CMK (cell line): Measurements from ENCODE around the gene CDHR2.

Experiments used
- DNase-seq: peaks from one replicate; pipeline ENCODE4 v3.0.0-alpha.2; 2010; ENCODE audit warnings: low read depth

Gene CDHR2, protein sequence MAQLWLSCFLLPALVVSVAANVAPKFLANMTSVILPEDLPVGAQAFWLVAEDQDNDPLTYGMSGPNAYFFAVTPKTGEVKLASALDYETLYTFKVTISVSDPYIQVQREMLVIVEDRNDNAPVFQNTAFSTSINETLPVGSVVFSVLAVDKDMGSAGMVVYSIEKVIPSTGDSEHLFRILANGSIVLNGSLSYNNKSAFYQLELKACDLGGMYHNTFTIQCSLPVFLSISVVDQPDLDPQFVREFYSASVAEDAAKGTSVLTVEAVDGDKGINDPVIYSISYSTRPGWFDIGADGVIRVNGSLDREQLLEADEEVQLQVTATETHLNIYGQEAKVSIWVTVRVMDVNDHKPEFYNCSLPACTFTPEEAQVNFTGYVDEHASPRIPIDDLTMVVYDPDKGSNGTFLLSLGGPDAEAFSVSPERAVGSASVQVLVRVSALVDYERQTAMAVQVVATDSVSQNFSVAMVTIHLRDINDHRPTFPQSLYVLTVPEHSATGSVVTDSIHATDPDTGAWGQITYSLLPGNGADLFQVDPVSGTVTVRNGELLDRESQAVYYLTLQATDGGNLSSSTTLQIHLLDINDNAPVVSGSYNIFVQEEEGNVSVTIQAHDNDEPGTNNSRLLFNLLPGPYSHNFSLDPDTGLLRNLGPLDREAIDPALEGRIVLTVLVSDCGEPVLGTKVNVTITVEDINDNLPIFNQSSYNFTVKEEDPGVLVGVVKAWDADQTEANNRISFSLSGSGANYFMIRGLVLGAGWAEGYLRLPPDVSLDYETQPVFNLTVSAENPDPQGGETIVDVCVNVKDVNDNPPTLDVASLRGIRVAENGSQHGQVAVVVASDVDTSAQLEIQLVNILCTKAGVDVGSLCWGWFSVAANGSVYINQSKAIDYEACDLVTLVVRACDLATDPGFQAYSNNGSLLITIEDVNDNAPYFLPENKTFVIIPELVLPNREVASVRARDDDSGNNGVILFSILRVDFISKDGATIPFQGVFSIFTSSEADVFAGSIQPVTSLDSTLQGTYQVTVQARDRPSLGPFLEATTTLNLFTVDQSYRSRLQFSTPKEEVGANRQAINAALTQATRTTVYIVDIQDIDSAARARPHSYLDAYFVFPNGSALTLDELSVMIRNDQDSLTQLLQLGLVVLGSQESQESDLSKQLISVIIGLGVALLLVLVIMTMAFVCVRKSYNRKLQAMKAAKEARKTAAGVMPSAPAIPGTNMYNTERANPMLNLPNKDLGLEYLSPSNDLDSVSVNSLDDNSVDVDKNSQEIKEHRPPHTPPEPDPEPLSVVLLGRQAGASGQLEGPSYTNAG (N-terminal part only)

DNA sequence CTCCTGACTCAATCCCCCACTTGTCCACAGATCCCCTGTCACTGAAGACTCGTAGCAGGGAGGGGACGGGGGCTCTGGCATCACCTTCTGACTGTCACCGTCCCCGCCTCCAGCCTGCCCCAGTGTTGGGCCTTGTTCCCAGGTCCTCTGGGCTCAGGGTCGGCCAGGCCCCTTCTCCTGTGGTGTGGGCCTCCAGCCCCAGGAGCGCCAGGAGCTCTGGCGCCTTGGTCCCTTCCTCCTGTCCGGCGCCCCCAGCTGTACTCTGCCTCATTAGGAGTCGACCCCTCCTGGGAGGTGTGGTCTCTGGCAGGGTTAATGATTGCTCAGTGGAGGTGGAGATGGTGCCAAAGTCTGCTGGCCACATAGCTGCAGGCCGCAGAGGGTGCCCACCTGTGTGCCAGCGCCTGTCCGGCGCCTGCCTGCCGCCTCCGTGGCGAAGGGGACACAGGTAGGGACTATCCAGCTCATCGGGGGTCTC lies at the start of gene CDHR2:
TSS of gene CDHR2 (plus strand) at position 376 of the 478 bp plus-strand sequence. CDS start 16,011 bp downstream, outside the sequence.
- no peak for DNase-seq

DNA sequence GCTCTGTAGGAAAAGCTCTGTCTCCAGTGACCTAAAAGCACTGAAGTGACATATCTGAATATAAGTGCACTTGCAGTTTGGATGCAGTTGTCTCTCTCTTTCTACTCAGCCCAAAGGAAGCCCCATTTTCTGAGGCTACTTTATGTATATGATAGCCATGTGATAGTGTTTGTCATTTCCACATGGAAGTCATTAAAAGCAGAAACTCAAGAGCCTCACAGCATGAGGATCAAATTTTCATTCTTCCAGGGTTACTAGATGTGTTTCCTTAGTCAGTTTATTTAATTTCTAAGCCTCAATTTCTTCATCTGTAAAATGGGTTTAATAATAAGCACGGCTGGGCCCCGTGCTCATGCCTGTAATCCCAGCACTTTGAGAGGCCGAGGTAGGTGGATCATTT lies 48.6 kb upstream of the CDHR2 start:
- DNase-seq: no peak

DNA sequence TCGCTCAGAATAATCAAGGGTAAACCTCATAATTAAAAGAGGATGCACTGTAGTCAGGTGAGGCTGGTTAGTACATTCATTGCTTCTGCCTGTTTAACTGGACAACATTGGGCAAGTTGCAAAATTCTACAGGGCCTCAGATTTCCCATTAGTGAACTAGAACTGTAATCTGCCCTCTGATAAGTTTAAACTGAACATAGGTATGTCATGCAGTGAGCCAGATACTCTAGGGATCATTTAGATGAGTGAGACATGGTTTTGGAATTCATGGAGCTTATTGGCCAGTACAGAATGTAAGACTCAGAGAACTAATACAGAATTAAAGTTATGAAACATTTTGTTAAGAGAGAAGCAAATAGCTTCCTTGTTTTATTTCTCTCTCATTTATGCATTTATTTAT lies 47.8 kb upstream of the CDHR2 start:
- no peak for DNase-seq

DNA sequence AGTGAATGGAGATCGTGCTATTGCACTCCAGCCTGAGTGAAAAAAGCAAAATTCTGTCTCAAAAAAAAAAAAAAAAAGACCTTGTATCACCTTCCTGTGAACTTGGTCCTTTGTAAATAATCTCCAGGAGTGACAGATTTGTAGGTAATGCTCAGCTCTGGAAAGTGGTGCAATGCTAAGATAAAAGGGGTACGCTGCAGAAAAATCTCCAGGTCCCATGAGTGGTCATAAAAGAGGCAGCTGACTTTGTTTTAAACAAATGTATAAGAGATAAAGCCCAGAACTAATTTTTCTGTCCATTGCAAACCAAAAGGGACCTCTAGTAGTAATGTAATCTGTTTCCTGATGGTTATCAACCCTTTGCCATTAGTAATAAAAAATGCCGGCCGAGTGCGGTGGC lies 45.6 kb upstream of the CDHR2 start:
- no peak for DNase-seq

DNA sequence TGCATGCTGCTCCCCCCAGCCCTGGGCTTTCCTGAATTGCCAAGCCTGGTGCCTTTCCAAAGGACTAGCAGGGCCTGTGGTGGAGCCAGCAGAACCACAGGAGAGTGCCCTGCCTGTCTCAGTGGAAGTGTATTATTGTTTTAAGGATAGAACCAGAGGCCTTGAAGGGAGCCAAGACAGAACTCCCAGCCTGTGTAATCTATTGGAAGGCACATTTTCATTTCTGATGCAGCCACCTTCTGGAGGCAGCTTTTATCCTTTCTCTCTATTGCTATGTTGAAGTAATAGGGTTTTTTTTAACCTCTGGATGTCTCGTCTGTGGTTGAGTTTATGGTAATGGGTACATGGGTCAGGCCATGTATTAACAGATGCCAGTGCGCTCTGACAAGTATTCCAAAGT lies 41.2 kb upstream of the CDHR2 start:
- no peak for DNase-seq

DNA sequence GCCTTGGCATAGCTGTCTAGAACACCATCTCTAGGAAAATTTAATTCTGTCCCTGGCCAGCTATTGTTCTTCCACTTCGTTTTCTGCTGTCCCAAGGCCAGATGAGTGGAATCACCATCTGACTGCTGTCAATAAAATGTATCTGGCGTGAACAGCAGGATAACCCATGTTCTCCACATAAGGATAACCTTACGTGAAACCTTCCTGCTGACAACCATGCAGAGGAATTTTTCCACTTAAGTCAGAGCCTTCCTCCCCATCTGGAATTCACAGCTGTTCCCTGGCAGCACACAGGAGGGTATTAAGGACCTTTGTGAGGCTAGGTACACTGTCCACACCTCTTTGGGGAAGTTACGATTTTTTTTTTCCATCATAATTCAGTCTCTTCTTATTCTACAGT lies 40.5 kb upstream of the CDHR2 start:
- DNase-seq: no peak

DNA sequence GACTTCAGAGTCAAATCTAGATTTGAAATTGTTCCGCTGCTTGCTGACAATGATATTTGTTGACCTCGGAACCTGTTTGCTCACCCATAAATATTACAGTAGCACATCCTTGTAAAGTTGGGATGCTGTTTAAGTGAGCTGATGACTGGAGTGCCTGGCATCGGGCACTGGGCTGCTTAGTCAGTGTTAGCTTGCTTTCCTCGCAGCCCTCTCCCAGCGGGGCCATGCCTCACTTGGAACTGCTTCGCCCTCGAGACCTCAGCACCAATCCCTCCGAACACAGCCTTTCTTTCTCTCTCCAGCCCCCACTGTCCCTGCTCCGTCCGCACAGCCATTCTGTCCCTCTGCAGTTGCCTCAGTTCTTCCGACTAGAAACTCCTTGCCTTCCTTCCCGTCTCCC lies 35.4 kb upstream of the CDHR2 start:
- no peak for DNase-seq

DNA sequence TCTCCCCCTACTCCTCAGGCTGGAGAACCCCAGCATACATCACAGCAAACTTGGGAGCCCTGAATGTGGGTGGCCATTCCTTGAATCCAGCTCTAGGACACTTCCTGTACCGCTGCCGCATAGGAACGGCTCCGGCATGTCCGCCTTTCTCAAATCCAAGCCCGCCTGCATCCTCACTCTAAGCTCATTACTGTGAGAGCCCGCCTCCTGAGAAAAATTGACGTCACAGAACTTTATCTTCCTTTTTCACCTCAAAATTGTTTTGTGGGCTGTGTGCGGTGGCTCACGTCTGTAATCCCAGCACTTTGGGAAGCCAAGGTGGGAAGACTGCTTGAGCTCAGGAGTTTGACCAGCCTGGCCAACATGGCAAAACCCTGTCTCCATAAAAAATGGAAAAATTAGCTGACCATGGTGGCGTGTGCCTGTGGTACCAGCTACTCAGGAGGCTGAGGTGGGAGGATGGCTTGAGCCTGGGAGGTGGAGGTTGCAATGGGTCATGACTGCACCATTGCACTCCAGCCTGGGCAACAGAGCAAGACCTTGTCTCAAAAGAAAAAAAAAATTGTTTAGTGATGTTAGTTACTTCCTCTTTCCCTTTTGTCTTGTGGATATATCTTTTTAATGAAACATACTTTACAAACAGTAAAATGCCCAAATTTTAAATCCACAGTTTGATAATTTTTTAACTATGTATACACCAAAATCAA lies 34.7 kb upstream of the CDHR2 start:
- no peak for DNase-seq

DNA sequence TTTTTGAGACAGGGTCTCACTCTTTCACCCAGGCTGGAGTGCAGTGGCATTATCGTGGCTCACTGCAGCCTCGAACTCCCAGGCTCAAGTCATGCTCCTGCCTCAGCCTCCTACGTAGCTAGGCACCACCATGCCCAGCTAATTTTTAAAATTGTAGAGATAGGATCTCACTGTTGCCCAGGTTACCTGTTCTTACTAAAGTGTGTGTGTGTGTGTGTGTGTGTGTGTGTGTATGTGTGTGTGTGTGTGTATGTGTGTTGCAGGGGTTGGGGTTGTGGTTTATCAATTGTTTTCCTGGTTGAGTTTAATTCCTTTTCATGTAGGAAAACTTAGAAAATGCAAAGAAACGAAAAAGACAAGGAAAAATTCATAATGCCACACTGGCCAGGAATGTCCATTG lies 33.7 kb upstream of the CDHR2 start:
- DNase-seq: no peak

DNA sequence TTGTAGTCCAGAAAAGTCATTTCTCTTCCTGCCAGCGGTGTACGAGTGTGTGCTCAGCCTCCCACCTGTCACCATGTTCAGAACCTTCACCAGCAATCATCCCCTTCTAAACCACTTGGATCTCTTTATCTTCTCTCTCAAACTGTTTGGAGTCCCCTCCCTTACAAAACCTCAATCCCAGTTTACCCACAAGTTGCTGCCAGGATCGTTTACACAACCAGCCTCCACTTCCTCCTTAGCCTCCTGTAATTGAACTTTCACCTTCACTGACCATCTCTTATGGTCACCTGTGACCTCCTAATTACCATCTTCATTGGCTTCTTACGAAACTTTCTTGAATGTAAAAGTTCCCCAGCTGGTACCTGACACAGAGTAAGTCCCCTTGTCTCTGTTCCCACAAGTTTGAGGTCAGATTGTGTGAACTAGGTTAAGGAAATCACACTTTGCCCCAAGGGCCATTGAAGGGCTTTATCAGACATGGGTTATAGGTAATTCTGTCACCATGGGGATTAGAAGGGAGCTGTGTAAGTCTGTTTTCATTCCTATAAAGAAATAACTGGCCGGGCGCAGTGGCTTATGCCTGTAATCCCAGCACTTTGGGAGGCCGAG lies 32.0 kb upstream of the CDHR2 start:
- DNase-seq: no peak

DNA sequence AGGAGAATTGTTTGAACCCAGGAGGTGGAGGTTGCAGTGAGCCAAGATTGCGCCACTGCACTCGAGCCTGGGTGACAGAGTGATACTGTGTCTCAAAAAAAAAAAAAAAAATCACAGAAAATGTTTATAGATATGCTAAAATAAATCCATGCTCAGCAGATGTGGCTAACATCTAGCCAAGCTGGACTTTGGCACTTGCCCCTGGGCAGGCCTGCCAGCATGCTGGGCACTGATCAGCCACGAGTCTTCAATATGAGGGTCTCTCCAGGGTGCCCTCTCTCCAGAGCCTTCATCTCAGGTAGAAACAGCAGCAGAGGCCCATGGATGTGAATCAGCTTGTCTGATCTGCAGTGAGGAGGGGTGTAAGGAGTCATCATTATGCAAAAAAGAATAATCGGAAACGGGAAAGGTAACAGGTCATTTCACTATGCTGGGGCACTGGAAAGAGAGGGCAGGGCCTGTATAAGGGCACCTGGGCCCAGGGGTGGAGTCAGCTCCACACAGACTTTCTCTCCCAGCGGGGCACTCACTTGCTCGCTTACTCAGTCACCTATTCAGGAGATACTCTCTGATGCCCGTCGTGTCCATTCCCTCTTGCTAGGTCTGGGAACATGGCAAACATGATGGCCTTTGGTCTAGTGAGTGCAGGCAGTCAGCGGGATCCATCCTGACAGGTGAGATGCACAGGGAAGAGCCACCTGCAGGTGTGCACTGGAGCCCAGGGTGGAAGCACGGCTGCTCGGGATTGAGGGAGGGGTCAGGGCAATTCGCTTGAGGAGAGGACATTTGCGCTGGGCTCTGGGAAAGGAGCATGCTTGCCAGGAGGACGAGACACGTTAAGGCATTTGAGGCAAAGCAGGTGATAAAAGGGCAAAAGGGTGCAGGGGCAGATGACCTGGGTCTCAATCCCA lies 29.1 kb upstream of the CDHR2 start:
- DNase-seq: no peak

DNA sequence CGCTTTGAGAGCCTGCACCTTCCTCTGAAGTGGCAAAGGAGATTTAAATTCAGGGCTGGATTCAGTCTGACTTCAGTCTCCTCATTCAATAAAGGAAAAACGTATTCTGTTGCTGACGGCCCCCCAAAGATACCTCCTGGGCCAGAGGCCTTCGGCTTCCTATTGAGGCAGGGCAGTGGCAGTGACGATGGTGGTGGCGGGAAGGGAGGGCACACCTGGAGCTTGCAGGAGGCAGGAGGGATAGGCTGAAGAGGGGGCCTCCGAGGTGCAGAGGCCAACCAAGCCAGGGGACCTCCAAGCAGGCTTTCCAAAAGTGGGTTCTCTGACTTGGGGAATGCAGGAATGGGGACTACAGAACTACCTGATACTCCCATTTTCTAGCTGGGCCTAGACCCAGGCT lies 27.9 kb upstream of the CDHR2 start:
- no peak for DNase-seq

DNA sequence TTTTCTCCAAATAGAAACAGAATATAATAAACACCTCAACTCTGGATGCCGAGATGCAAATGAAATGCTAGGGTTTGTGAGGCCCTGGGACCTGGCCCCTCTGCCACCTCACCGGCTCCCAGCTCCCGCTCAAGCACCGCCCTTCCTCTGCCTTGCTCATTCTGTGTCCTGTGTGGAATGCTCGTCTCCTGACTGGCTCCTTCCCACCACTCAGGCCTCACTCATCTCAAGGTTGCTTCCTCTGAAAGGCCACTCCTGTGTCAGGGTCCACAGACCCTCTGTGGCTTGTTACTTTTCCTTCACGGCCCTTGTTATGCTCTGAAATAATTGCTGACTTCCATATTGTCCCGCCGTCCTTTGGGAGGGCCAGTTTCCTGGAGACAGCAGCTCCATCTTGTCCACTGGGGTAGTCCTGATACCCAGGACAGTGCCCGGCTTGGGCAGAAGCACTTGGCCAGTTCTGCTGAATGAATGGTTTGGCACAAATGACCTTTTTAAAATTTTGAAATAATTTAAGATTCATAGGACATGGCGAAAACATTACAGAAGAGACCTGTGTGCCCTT lies 27.4 kb upstream of the CDHR2 start:
- no peak for DNase-seq

DNA sequence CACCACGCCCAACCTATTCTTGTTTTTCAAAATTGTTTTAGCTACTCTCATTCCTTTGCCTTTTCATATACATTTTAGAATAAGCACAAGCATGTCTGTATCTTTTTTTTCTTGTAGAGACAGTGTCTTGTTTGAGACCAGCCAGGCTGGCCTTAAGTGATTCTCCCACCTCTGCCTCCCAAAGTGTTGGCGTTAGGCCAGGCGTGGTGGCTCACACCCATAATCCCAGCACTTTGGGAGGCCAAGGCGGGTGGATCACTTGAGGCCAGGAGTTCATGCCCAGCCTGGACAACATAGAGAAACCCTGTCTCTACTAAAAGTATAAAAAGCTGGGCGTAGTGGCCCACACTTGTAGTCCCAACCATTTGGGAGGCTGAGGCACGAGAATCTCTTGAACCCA lies 25.0 kb upstream of the CDHR2 start:
- DNase-seq: no peak

DNA sequence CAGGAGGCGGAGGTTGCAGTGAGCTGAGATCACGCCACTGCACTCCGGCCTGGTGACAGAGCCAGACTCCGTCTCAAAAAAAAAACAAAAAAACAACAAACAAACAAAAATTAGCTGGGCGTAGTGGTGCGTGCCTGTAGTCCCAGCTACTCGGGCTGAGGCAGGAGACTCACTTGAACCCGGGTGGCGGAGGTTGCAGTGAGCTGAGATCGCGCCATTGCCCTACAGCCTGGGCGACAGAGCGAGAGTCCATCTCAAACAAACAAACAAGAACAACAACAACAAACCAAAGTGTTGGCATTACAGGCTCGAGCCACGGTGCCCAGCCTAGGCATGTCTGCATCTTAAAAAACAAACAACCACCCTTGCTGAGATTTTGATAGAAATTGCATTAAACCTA lies 24.2 kb upstream of the CDHR2 start:
- DNase-seq: no peak

DNA sequence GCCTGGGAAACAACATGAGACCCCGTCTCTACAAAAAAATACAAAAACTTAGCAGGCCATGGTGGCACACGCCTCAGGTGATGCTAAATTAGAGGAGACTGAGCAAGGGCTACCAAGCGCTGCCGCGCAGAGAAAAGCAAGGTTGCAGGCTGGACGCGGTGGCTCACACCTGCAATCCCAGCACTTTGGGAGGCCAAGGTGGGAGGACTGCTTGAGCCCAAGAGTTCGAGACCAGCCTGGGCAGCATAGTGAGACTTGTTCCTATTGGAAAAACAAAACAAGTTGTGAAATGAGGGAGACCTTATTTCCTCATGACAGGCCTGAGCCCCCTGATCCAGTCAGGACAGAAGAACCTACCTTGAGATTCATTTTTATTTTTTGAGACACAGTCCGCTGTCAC lies 23.5 kb upstream of the CDHR2 start:
- no peak for DNase-seq

DNA sequence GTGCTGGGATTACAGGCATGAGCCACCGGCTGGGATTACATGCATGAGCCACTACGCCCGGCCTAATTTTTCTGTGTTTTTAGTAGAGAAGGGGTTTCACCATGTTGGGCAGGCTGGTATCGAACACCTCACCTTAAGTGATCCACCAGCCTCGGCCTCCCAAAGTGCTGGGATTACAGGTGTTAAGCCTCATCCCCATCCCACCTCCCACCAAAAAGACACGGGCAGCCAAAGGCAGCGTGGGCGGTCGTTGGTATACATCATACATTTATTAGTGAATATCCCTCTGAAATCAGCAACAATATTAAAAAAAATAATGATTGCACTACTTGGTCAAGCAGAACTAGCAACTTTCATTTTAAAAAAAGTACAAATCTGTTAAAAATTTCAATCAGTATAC lies 22.7 kb upstream of the CDHR2 start:
- no peak for DNase-seq

DNA sequence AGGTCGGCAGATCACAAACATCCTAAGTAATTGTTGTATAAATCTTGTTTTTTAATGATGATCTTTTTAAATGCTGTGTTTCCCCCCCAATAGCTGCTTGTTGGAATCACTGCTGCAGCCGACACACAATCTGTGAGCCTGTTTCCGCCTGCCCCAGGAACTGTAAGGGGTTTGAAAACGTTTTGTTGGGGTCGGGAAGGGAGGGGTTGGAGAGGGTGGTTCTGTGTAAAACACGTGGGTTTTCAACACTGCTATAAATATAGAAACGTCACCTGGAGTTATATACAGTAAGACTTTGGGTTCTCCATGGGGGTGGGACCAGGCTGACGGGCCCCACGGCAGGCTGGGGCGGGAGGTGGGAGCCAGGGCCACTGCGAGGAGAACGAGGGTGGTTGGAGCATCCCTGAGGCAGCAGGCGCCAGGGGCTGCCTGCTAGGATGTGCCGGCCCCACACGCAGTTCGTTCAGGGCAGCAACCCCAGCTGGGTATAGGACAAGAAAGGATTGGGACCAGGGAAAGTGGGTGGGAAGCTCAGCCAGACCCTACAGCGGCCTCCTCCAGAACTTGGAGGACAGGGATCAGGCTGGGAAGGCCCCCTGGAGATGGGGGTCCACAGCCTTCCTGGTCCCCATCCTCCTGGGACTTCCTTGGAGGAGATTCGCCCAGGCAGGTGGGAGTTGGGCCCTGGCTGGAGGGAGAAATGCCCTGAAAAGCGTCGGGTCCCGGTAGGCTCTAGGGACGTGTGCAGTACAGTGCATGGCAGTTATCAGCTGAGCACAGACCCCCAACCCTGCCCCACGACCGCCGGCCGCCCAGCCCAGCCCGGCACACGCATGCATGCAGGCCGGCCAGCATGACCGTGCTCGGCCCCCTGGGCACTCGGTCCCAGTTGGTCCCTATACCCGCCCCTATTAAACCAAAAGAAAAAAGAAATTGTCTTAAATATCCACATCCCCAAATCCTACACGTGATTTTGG lies 21.6 kb upstream of the CDHR2 start:
- DNase-seq: no peak

DNA sequence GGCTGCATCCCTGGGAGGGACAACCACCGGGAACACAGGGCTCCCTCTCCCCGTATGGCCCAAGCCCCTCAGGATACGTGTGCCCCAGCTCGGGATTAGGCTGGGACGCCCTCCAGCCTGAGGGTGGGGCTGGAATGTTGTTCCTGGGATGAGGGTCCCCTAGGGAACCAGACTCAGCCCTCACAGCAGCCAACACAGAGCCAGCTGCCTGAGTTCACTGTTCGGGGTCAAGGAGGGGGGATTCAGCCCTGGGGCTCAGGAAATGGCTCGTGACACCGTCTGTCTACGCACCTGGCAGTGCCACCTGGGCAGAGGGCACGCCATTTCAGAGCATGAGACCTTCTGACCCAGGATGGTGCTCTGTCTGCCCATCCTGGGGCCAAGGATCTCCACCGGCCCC lies 20.8 kb upstream of the CDHR2 start:
- no peak for DNase-seq
